Measurements from ENCODE around the gene HMGB2.
A peak's percentile ranks its signal among the peaks of the same experiment; 100 is the strongest.

The HMGB2 gene

GRCh38 chr4:173334891-173335752 lies 964 bp upstream of the HMGB2 start:
- peak; percentile 37 for DNase-seq (ENCODE audit: low read depth)

GRCh38 chr4:173333658-173334084 lies 487 bp downstream of the HMGB2 start:
- DNase-seq (ENCODE audit: low read depth) = no peak

DNA sequence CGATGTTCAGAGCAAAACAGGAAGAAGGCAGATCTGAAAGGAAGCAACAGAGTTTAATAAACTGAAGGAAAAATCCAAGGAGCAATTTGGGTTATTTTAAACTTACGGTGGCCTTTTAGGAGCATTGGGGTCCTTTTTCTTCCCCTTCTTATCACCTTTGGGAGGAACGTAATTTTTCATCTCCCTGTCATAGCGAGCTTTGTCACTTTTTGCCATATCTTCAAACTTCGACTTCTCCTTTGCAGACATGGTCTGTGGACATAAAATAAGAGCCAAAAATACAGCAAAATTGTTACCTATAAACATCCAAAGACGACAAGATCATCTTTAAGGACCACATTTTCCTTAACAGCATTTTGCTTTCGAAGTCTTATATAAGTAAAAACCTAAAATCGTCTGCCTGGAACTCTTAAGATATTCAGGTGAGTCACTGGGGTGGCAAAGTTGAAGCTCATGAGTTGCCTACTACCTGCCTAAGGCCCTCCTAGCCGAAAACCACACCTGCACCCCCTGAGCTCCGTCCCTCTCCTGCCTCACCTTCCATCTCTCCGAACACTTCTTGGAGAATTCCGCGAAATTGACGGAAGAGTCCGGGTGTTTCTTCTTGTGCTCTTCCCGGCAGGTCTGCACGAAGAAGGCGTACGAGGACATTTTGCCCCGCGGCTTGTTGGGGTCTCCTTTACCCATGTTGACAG lies 1.0 kb downstream of the HMGB2 start:
- no peak for DNase-seq (ENCODE audit: low read depth)

GRCh38 chr4:173332021-173332487 lies 2.1 kb downstream of the HMGB2 start:
- no peak for DNase-seq (ENCODE audit: low read depth)

GRCh38 chr4:173330590-173330989 lies 3.6 kb downstream of the HMGB2 start:
- no peak for DNase-seq (ENCODE audit: low read depth)

DNA sequence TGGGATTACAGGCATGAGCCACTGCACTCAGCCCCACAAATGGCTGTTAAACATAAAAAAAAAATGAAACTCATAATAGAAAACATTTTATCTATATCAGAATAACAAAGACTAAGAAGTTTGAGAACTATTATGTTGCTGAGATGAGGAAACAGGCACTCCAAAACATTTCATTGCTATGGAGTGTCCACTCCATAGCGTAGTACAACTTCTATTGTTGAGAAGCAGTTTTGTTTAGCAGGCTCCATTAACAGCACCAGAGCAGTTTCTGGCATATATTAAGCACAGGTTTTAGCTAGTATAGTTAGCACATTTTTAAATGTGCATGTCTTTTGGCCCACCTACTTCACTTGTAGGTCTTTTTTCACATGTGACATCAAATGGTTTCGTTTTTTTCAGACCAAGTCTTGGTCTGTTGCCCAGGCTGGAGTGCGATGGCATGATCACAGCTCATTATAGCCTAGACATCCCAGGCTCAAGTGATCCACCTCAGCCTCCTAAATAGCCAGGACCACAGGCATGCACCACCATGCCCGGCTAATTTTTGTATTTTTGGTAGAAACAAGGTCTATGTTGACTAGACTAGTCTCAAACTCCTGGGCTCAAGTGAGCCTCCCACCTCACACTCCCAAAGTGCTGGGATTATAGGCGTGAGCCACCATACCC lies 5.8 kb downstream of the HMGB2 start:
- DNase-seq (ENCODE audit: low read depth) = no peak

- DNase-seq (ENCODE audit: low read depth) = no peak
Observed at GRCh38 chr4:173325007-173325736, 9.0 kb downstream of the HMGB2 start.

DNA sequence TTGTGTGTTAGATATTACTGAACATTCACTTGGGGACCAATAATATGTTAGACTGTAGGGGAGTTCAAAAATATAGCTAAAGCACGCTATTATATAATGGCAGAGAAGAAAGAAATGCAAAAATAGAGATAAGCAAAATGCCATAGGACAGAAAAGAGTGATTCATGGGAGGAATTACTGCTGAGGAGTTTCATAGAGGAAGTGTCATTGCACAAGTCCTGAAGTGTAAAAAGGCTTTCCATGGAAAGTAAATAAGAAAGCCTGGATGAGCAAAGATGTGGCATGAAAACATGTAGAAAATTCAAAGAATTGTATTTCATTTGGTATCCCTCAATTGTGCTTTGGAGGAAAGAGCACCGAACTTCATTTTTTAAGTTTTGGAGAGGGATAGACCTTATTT lies 14.5 kb downstream of the HMGB2 start:
- DNase-seq (ENCODE audit: low read depth) = no peak

DNA sequence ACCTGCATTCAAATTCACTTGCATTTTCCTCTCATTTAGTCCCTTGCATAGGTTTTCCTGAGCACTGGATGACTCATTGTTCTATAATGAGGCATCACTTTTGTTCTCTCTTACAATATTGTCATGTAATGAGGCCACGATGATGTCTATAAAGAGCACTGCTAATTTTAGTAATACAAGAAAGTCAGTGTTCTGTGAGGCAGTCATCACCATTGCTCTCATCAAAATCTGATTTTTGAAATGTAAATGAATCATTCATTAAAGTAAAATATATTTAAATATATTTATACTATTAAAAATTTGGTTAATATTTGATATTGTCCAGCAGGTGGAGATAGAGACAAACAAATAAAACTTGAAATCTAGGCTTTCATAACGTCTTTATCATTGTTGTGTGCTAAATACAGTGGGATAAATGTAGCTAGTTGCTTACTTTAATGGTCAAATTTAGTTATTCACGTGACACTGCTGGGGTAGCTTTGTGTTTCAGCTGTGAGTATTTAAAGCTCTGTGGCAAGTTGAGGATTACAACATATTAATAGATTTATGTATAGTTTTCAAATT lies 15.4 kb downstream of the HMGB2 start:
- no peak for DNase-seq (ENCODE audit: low read depth)

GRCh38 chr4:173318240-173318639 lies 15.9 kb downstream of the HMGB2 start:
- DNase-seq (ENCODE audit: low read depth) = no peak

DNA sequence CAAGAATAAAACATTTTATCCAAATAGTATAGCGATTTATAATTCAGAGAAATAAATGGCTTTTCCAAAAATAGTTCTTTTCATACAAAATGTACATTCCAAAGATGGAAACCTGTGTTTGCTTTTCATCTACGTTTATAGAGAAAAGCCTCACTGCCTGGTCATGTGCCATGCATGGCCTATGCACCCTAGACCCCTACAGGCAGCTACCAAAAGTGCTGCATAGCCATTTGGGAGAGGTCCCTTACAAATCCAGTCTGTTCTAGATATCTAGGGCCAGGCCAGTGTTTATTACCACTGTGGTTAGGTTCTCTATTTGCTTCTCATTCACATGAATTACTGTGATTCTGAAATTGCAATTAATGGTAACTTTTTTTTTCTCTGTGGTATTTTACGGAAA lies 17.2 kb downstream of the HMGB2 start:
- DNase-seq (ENCODE audit: low read depth) = no peak

DNA sequence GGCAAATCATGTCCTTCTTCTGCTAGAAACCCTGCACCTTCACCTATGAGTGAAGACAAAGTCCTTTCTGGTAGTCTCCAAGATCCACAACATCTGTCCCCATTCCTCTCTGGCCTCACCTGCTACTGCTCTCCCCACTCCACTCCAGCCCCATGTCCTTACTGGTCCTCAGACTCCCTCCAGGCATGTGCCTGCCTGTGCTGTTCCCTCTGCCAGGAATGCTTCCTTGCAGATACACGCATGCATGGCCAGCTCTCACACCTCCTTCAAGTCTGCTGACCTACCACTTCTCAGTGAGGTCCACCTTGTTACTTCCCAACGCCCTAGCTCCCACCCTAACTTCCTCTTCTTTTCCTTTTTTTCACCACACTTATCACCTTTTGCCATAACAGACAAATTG lies 18.1 kb downstream of the HMGB2 start:
- no peak for DNase-seq (ENCODE audit: low read depth)

DNA sequence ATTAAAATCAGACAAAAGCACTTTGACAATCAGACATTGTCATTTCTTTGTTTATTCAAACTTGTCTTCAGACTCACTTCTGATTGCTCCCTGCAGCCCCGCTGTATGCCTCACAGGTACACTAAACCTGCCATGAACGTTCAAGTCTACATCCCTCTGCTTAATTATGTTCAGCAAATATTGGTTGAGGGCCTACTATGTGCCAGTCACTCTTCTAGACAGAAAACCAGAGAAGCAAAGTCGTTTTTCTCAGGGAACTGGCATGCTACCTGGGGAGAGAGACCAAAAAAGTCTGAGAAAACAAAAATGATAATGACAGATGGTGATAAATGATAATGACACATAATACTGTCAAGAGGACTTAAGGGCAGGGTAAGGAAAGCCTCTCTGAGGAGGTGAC lies 19.4 kb downstream of the HMGB2 start:
- DNase-seq (ENCODE audit: low read depth) = no peak

GRCh38 chr4:173311368-173311767 lies 22.8 kb downstream of the HMGB2 start:
- no peak for DNase-seq (ENCODE audit: low read depth)

GRCh38 chr4:173307778-173308177 lies 26.4 kb downstream of the HMGB2 start:
- no peak for DNase-seq (ENCODE audit: low read depth)

DNA sequence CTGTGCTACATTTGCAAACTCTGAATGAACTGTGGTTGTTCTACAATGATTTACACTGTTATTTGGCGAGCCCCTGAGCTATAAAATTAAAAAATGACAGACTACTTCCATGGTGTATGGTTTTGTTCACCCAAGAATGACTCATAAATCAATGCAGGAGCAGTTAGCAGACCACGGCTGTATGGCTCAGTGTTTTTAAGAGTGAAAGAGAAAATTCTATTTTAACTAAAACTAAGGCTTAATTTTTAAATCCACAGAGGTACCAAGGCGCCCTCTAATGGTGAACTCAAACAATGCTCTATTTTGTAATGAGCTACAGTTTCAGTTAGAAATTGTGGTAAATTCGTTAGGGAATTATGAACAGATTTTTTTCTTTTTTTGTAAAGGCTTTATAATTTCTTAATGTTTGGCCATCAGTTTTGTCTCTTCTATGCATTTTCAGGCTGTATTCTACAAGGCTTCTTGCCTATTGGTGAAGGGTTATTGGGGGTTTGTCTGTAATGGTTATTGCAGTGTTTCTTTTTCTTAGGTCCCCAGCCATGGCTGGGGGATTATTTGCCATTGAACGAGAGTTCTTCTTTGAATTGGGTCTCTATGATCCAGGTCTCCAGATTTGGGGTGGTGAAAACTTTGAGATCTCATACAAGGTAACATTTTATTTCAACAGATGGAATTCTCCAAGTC lies 32.5 kb downstream of the HMGB2 start:
- no peak for DNase-seq (ENCODE audit: low read depth)

DNA sequence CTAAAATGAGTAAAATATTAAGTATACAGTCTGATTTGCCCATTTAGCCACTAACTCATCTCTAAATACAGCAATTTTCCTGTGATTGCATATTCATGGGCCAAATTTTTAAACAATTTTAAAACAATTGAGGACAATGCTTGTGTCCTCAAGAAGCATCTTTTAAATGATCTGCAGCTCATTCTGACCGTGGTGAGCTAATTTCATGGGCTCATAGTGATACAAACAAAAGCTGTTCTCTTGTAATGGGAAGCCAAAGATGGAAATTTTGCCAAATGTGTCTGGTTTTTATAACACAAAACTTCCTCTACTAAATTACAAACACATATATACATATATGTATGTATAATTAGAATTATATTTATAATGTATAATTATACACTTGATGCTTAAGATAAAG lies 39.7 kb downstream of the HMGB2 start:
- DNase-seq (ENCODE audit: low read depth) = no peak

GRCh38 chr4:173293663-173294062 lies 40.5 kb downstream of the HMGB2 start:
- no peak for DNase-seq (ENCODE audit: low read depth)

DNA sequence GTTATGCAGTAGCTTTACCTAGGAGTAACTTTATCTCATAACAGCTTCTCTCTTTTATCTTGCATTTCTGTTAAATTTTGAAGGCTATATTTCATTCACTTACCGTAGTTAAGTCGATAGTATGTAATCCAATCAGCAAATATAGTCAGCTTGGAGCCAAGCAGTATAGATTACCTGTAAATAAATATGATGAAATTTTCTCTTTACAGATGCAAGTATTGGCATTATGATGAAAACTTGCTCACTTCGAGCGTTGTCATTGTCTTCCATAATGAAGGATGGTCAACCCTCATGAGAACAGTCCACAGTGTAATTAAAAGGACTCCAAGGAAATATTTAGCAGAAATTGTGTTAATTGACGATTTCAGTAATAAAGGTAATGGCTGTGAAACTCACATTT lies 42.3 kb downstream of the HMGB2 start:
- no peak for DNase-seq (ENCODE audit: low read depth)

GRCh38 chr4:173289353-173289727 lies 44.8 kb downstream of the HMGB2 start:
- no peak for DNase-seq (ENCODE audit: low read depth)

GRCh38 chr4:173288698-173289352 lies 45.3 kb downstream of the HMGB2 start:
- DNase-seq (ENCODE audit: low read depth) = no peak
